B cell (primary cell): ENCODE data around the gene DSTYK.

Experiments
- EZH2 ChIP-seq: IDR thresholded peaks from 2 replicates; pipeline ENCODE4 v1.6.1; 2012; ENCODE audit warnings: borderline replicate concordance, low read depth, mild to moderate bottlenecking, moderate library complexity, low read length; ENCODE audit not compliant: insufficient read depth, poor library complexity, severe bottlenecking
- TF ChIP-seq, protein P1 (sequence below): fragments of 200-600 bp; IDR thresholded peaks from one replicate; pipeline ENCODE4 v1.8.0; 2022; ENCODE audit warnings: antibody characterized with exemption, mild to moderate bottlenecking

- no peak for TF ChIP-seq EZH2
- TF ChIP-seq, protein P1, sequence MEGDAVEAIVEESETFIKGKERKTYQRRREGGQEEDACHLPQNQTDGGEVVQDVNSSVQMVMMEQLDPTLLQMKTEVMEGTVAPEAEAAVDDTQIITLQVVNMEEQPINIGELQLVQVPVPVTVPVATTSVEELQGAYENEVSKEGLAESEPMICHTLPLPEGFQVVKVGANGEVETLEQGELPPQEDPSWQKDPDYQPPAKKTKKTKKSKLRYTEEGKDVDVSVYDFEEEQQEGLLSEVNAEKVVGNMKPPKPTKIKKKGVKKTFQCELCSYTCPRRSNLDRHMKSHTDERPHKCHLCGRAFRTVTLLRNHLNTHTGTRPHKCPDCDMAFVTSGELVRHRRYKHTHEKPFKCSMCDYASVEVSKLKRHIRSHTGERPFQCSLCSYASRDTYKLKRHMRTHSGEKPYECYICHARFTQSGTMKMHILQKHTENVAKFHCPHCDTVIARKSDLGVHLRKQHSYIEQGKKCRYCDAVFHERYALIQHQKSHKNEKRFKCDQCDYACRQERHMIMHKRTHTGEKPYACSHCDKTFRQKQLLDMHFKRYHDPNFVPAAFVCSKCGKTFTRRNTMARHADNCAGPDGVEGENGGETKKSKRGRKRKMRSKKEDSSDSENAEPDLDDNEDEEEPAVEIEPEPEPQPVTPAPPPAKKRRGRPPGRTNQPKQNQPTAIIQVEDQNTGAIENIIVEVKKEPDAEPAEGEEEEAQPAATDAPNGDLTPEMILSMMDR = no peak
Measured at GRCh38 chr1:205098242-205098641, 113.3 kb downstream of the DSTYK start.
